CD4-positive, alpha-beta T cell treated with Interleukin-17A for 1 hour (primary cell): ENCODE measurements around the gene GNG12.

Experiments
- DNase-seq: peaks from one replicate; pipeline ENCODE4 v3.0.0-alpha.2; 2020

Gene GNG12

GRCh38 chr1:67726224-67726623, 107.0 kb downstream of the GNG12 start:
- DNase-seq: no peak

- DNase-seq: no peak
These were observed 108.2 kb downstream of the GNG12 start for GRCh38 chr1:67724928-67725560.

- DNase-seq: no peak
These were observed 109.6 kb downstream of the GNG12 start for GRCh38 chr1:67723620-67724019.

GRCh38 chr1:67723126-67723525, 110.1 kb downstream of the GNG12 start:
- DNase-seq: no peak

- DNase-seq: no peak
These were observed 110.8 kb downstream of the GNG12 start for GRCh38 chr1:67722292-67722944.

GRCh38 chr1:67721650-67722291, 111.5 kb downstream of the GNG12 start:
- DNase-seq: no peak

GRCh38 chr1:67721112-67721511, 112.2 kb downstream of the GNG12 start:
- DNase-seq: no peak

GRCh38 chr1:67719329-67720196, 113.7 kb downstream of the GNG12 start:
- DNase-seq: no peak

- no peak for DNase-seq
These were observed 115.4 kb downstream of the GNG12 start for GRCh38 chr1:67717876-67718275.

- no peak for DNase-seq
These were observed 116.5 kb downstream of the GNG12 start for GRCh38 chr1:67716800-67717199.

GRCh38 chr1:67715819-67716218, 117.4 kb downstream of the GNG12 start:
- no peak for DNase-seq

- DNase-seq: no peak
These were observed 120.0 kb downstream of the GNG12 start for GRCh38 chr1:67713057-67713846.

- no peak for DNase-seq
These were observed 121.4 kb downstream of the GNG12 start for GRCh38 chr1:67711855-67712212.

- DNase-seq: no peak
These were observed 122.0 kb downstream of the GNG12 start for GRCh38 chr1:67711158-67711854.

GRCh38 chr1:67710417-67710816, 122.8 kb downstream of the GNG12 start:
- DNase-seq: no peak

GRCh38 chr1:67708606-67709005, 124.7 kb downstream of the GNG12 start:
- DNase-seq: no peak

GRCh38 chr1:67705735-67706453, 127.4 kb downstream of the GNG12 start:
- no peak for DNase-seq

GRCh38 chr1:67704351-67704750, 128.9 kb downstream of the GNG12 start:
- no peak for DNase-seq

GRCh38 chr1:67701876-67702275, 131.4 kb downstream of the GNG12 start:
- DNase-seq: no peak

GRCh38 chr1:67700692-67701410, 132.4 kb downstream of the GNG12 start:
- no peak for DNase-seq

GRCh38 chr1:67700220-67700619, 133.0 kb downstream of the GNG12 start:
- DNase-seq: no peak
